ENCODE measurements around the gene PPP1R1C. TPM values are rescaled to one million over a fixed set of nuclear protein-coding genes. Genes with fewer than 3 reads are reported as not detected.

The PPP1R1C gene
- total RNA-seq, 1 experiment from 2014 or later, result 3.4 TPM

GRCh38 chr2:181954538-181954883 is 31.1 kb upstream of the PPP1R1C start:
- no peak for DNase-seq (ENCODE audit: low spot score)
- ChIA-PET CTCF (interaction anchor here (0.6 to 2.0 kb wide), 13 partner anchors 8 to 397 kb away, joined by 3 to 12 read pairs (median 6); partner anchors contain the start of gene PPP1R1C), POLR2A (no interaction called here)
- Mint-ChIP-seq H3K27ac (no peak overlapping the region), H3K9me3 (no peaks in the 10 kb centered on the region), H3K36me3 (no peaks in the 10 kb centered on the region), H3K4me1 (peaks cover 9% of the 10 kb centered on the region; the same call in 1 of the 2 replicates), H3K4me3 (peak overlapping the region; percentile 57; the same call in 1 of the 2 replicates), H3K27me3 (ENCODE audit: low read depth) (no peaks in the 10 kb centered on the region)
- TF ChIP-seq MAX (CRISPR knock-in tag; IDR thresholded peaks at IDR 0.05), result no peak
- TF ChIP-seq ZBTB21 (CRISPR knock-in tag; IDR thresholded peaks at IDR 0.05; ENCODE audit: borderline replicate concordance), result no peak
- TF ChIP-seq ATF3 (CRISPR knock-in tag; conservative IDR thresholded peaks at IDR 0.05), result no peak
- no peak for TF ChIP-seq AR (CRISPR knock-in tag; IDR thresholded peaks at IDR 0.05)
- no peak for TF ChIP-seq ZNF281 (CRISPR knock-in tag; IDR thresholded peaks at IDR 0.05)
- TF ChIP-seq AFF4 (CRISPR knock-in tag; IDR thresholded peaks at IDR 0.05; ENCODE audit: borderline replicate concordance), result no peak
- TF ChIP-seq ZNF263 (CRISPR knock-in tag; IDR thresholded peaks at IDR 0.05; ENCODE audit: low read depth), result no peak
- no peak for TF ChIP-seq USF1 (CRISPR knock-in tag; IDR thresholded peaks at IDR 0.05)
- TF ChIP-seq ZSCAN18 (CRISPR knock-in tag; IDR thresholded peaks at IDR 0.05), result no peak
- TF ChIP-seq NFYB (CRISPR knock-in tag; conservative IDR thresholded peaks at IDR 0.05; ENCODE audit: low read depth), result no peak
- no peak for ATAC-seq

GRCh38 chr2:181955010-181955409 is 30.6 kb upstream of the PPP1R1C start:
- no peak for ATAC-seq
- POLR2A ChIA-PET, result no interaction called here
- H3K27ac Mint-ChIP-seq, result no peak overlapping the region
- TF ChIP-seq PREB (CRISPR knock-in tag; IDR thresholded peaks at IDR 0.05; ENCODE audit: borderline replicate concordance) (no peak), ZNF232 (CRISPR knock-in tag; IDR thresholded peaks at IDR 0.05) (no peak), NFYB (CRISPR knock-in tag; conservative IDR thresholded peaks at IDR 0.05; ENCODE audit: low read depth) (no peak), ETV6 (CRISPR knock-in tag; IDR thresholded peaks at IDR 0.05) (no peak), CTCF (IDR thresholded peaks at IDR 0.05) (no peak), ZNF416 (CRISPR knock-in tag; IDR thresholded peaks at IDR 0.05) (no peak), PRRX2 (CRISPR knock-in tag; IDR thresholded peaks at IDR 0.05) (no peak), ZMAT4 (CRISPR knock-in tag; IDR thresholded peaks at IDR 0.05) (no peak)

More at GRCh38 chr2:181955010-181955409, 30.6 kb upstream of the PPP1R1C start:
- CTCF ChIA-PET, result interaction anchor here (0.6 to 2.0 kb wide), 11 partner anchors 8 to 396 kb away, joined by 3 to 12 read pairs (median 3); partner anchors contain the start of gene PPP1R1C
- Mint-ChIP-seq H3K9me3 (no peaks in the 10 kb centered on the region), H3K36me3 (no peaks in the 10 kb centered on the region), H3K27me3 (ENCODE audit: low read depth) (no peaks in the 10 kb centered on the region), H3K4me3 (no peak overlapping the region), H3K4me1 (peaks cover 9% of the 10 kb centered on the region; the same call in 1 of the 2 replicates)
- DNase-seq (ENCODE audit: low spot score), result no peak
